Spleen (tissue), 11 donors: Measurements from ENCODE around the gene ABI3BP. TPM values are rescaled to one million over a fixed set of nuclear protein-coding genes. Genes with fewer than 3 reads are reported as not detected.

Experiments
- DNase-seq: peaks from one replicate; pipeline ENCODE4 v3.0.0-alpha.2; 2020
- H3K27ac ChIP-seq, 8 donors: fragments of 200-600 bp; sonication (generic) in 7 of 8; 1 replicate in 4 of 8; 2 replicates in 4 of 8; pipeline versions ENCODE4 v1.5.0 to v1.8.0; 2016 to 2021; ENCODE audit warnings: inconsistent platforms in 4 of 8, mild to moderate bottlenecking in 4 of 8, moderate library complexity in 1 of 8
- H3K27me3 ChIP-seq, 7 donors: fragments of 200-600 bp; sonication (generic) in 6 of 7; replicated peaks in 1 of 7; 1 replicate in 4 of 7; 2 replicates in 3 of 7; pipeline versions ENCODE4 v1.5.0 to v1.8.0; 2016 to 2021; ENCODE audit warnings: inconsistent platforms in 3 of 7, mild to moderate bottlenecking in 1 of 7
- H3K36me3 ChIP-seq, 6 donors: fragments of 200-600 bp; sonication (generic) in 5 of 6; 1 replicate in 4 of 6; 2 replicates in 2 of 6; pipeline versions ENCODE4 v1.5.0 to v1.8.0; 2016 to 2021; ENCODE audit warnings: inconsistent platforms in 2 of 6
- H3K4me1 ChIP-seq, 6 donors: fragments of 200-600 bp; sonication (generic) in 5 of 6; 1 replicate in 3 of 6; 2 replicates in 3 of 6; pipeline versions ENCODE4 v1.5.0 to v1.8.0; 2016 to 2021; ENCODE audit warnings: inconsistent platforms in 3 of 6
- H3K4me3 ChIP-seq, 8 donors: fragments of 200-600 bp; sonication (generic) in 7 of 8; 1 replicate in 4 of 8; 2 replicates in 4 of 8; pipeline versions ENCODE4 v1.5.0 to v1.8.0; 2016 to 2021; ENCODE audit warnings: inconsistent platforms in 4 of 8, mild to moderate bottlenecking in 4 of 8, moderate library complexity in 2 of 8
- H3K9me3 ChIP-seq, 8 donors: fragments of 200-600 bp; sonication (generic) in 7 of 8; 1 replicate in 4 of 8; 2 replicates in 4 of 8; pipeline versions ENCODE4 v1.5.0 to v1.8.0; 2016 to 2021; ENCODE audit warnings: inconsistent platforms in 4 of 8
- CTCF ChIP-seq, 11 experiments: fragments of 200-600 bp in 7 of 11; fragments of 450-650 bp in 4 of 11; sonication (generic) in 4 of 11; IDR thresholded peaks in 8 of 11; conservative IDR thresholded peaks in 3 of 11; 1 replicate in 7 of 11; 2 replicates in 4 of 11; pipeline versions ENCODE4 v1.4.0 to v1.8.0; 2016 to 2021; ENCODE audit warnings: antibody characterized with exemption in 11 of 11, inconsistent platforms in 4 of 11, mild to moderate bottlenecking in 1 of 11
- POLR2A ChIP-seq, 3 donors: fragments of 450-650 bp; IDR thresholded peaks; one replicate each; pipeline ENCODE4 v1.5.1; 2017; ENCODE audit warnings: antibody characterized with exemption in 3 of 3, mild to moderate bottlenecking in 1 of 3
- POLR2AphosphoS5 ChIP-seq, 3 donors: sonication (generic); formaldehyde crosslinking; IDR thresholded peaks; one replicate each; pipeline ENCODE4 v1.5.1; 2017; ENCODE audit warnings: antibody characterized with exemption in 3 of 3
- WGBS, 5 donors: extraction: QIAGEN DNeasy Blood & Tissue Kit in 3 of 5; methylation state at CpG; one replicate each; pipeline versions ENCODE4 v1.1.5 to v1.1.7; 2013 to 2018; 5-methylcytosine and 5-hydroxymethylcytosine counted together
- intact Hi-C: fragments of 100-400 bp; cut with DNase I; formaldehyde crosslinking; loops from one replicate; pipeline ENCODE4 v1.15.0; 2023; ENCODE audit warnings: low total_unique reads
- polyA plus RNA-seq, 3 donors: library from polyadenylated mRNA; stranded (reverse); fragments of 200-250 nt; gene quantifications; one replicate each; pipeline ENCODE4 v1.2.1, GENCODE V29; 2013
- total RNA-seq, 7 donors: library from RNA; depleted of rRNA in 3 of 7; stranded (reverse); fragments of >200 nt in 3 of 7; fragmentation: NEBNext Ultra II Directional in 4 of 7; extraction: Animal tissue kit (Norgen Biotek cat#: 25700) in 4 of 7; gene quantifications; one replicate each; pipeline versions ENCODE4 v1.1.0 to v1.2.1, GENCODE V29; 2016 to 2021
- donor health status: healthy with polysubstance abuse.
- donor health status: DM: no; HTN: no; CAD: no; lungs with moderate emphysema.
- donor health status: DM: no; HTN: no; CAD: no.
- donor health status: Bipolar disorder and iron deficiency.
- donor health status: healthy.
- donor health status: DM: no; HTN: no; CAD: no.
- donor health status: DM: yes; HTN: yes; CAD: no.

ABI3BP gene
- total and polyA plus RNA-seq, 10 donors = 4.2 to 29.9 (median 16.3) TPM

GRCh38 chr3:100852840-100853239, 140.4 kb downstream of the ABI3BP start:
- intact Hi-C loops = no loop called here
- Histone ChIP-seq H3K4me1 (no peaks in the 10 kb centered on the region), H3K36me3 (no peaks in the 10 kb centered on the region), H3K4me3 (no peak overlapping the region), H3K9me3 (no peaks in the 10 kb centered on the region), H3K27me3 (no peaks in the 10 kb centered on the region), H3K27ac (no peak overlapping the region)
- 19 to 31% (median 29%) methylated on average over 3 of the region's 3 CpGs for WGBS, 5 donors
- TF ChIP-seq CTCF (IDR thresholded peaks at IDR 0.05 in 8 of 11, conservative IDR thresholded peaks at IDR 0.05 in 3 of 11) (no peak), POLR2A (IDR thresholded peaks at IDR 0.05) (no peak), POLR2AphosphoS5 (IDR thresholded peaks at IDR 0.05) (no peak)
- DNase-seq = no peak

GRCh38 chr3:100850701-100851100, 142.5 kb downstream of the ABI3BP start:
- Histone ChIP-seq H3K4me1 (no peaks in the 10 kb centered on the region), H3K27me3 (no peaks in the 10 kb centered on the region), H3K9me3 (no peaks in the 10 kb centered on the region), H3K36me3 (no peaks in the 10 kb centered on the region), H3K4me3 (no peak overlapping the region), H3K27ac (no peak overlapping the region)
- no peak for DNase-seq
- intact Hi-C loops = no loop called here
- TF ChIP-seq POLR2AphosphoS5 (IDR thresholded peaks at IDR 0.05) = no peak
- no peak for TF ChIP-seq POLR2A (IDR thresholded peaks at IDR 0.05)
- no peak for TF ChIP-seq CTCF (IDR thresholded peaks at IDR 0.05 in 8 of 11, conservative IDR thresholded peaks at IDR 0.05 in 3 of 11)
- WGBS, 5 donors = 66 to 91% (median 77%) methylated on average over 2 of the region's 2 CpGs

GRCh38 chr3:100850156-100850555, 143.1 kb downstream of the ABI3BP start:
- intact Hi-C loops = no loop called here
- TF ChIP-seq POLR2AphosphoS5 (IDR thresholded peaks at IDR 0.05) (no peak), CTCF (IDR thresholded peaks at IDR 0.05 in 8 of 11, conservative IDR thresholded peaks at IDR 0.05 in 3 of 11) (no peak), POLR2A (IDR thresholded peaks at IDR 0.05) (no peak)
- no peaks in the 10 kb centered on the region for H3K9me3 ChIP-seq
- 57 to 78% (median 68%) methylated on average over 3 of the region's 3 CpGs for WGBS, 5 donors
- H3K4me3 ChIP-seq = no peak overlapping the region
- H3K27ac ChIP-seq = no peak overlapping the region
- H3K27me3 ChIP-seq = no peaks in the 10 kb centered on the region
- no peaks in the 10 kb centered on the region for H3K36me3 ChIP-seq
- no peaks in the 10 kb centered on the region for H3K4me1 ChIP-seq
- no peak for DNase-seq

GRCh38 chr3:100844063-100844936, 148.9 kb downstream of the ABI3BP start:
- H3K27ac ChIP-seq = no peak overlapping the region

More at GRCh38 chr3:100844063-100844936, 148.9 kb downstream of the ABI3BP start:
- intact Hi-C loops = no loop called here
- Histone ChIP-seq H3K9me3 (no peaks in the 10 kb centered on the region), H3K36me3 (no peaks in the 10 kb centered on the region), H3K4me3 (no peak overlapping the region), H3K4me1 (no peaks in the 10 kb centered on the region), H3K27me3 (no peaks in the 10 kb centered on the region)
- 71 to 78% (median 72%) methylated on average over 8 of the region's 8 CpGs for WGBS, 5 donors
- no peak for DNase-seq
- TF ChIP-seq POLR2A (IDR thresholded peaks at IDR 0.05) = no peak
- TF ChIP-seq POLR2AphosphoS5 (IDR thresholded peaks at IDR 0.05) = no peak
- TF ChIP-seq CTCF (IDR thresholded peaks at IDR 0.05 in 8 of 11, conservative IDR thresholded peaks at IDR 0.05 in 3 of 11) = no peak
